Thyroid gland (tissue), 4 donors: ENCODE measurements around the gene BIRC3.

ENCODE experiments used
- CTCF ChIP-seq, 6 experiments: fragments of 200-600 bp in 3 of 6; fragments of 450-650 bp in 3 of 6; sonication (generic) in 3 of 6; IDR thresholded peaks; one replicate each; pipeline ENCODE4 v1.5.1; 2016 to 2019; ENCODE audit warnings: antibody characterized with exemption in 6 of 6, mild to moderate bottlenecking in 2 of 6, inconsistent platforms in 1 of 6, moderate library complexity in 1 of 6
- POLR2A ChIP-seq, 2 donors: fragments of 450-650 bp; IDR thresholded peaks; one replicate each; pipeline ENCODE4 v1.6.1; 2017; ENCODE audit warnings: antibody characterized with exemption in 2 of 2, mild to moderate bottlenecking in 2 of 2, moderate library complexity in 1 of 2

DNA sequence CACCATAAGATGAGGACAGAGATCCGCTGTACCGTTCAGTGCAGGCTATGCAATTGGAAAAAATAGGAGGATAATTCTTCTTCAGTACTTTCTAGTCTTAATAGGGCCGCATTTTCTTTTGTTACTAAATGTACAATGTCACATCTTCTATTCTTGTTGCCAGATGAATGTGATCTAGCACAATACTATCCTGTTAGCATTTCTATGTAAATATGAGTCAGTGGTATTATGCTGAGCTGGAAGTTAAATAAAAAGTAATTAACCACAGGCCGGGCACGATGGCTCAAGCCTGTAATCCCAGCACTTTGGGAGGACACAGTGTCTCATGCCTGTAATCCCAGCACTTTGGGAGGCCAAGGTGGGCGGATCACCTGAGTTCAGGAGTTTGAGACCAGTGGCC is 24.4 kb upstream of the BIRC3 start:
- TF ChIP-seq CTCF (IDR thresholded peaks at IDR 0.05), result no peak
- TF ChIP-seq POLR2A (IDR thresholded peaks at IDR 0.05), result no peak
